Measurements from ENCODE around the gene SSC5D.

Gene SSC5D

DNA sequence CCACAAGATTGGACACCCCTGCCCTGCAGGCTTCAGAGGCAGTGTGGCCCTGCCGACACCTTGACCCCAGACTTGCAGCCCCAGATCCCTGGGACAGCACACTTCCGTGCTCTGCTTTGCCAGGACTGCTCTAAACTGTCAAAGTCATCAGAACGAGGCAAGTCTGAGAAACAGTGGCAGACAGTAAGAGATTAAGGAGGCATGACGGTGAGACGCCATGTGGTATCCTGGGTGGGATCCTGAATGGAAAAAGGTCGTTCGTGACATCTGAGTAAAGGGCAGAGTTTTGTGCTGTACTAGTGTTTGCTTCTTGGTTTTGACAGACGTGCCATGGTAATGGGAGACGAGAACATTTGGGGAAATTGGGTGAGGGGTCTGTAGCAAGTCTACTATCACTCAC is 78.6 kb downstream of the SSC5D start:
- TF ChIP-seq GATA1 (IDR thresholded peaks at IDR 0.05; ENCODE audit: low read depth, low read length), result no peak
- TF ChIP-seq POLR2A (IDR thresholded peaks at IDR 0.05; ENCODE audit: low read length), result no peak
- no peak for DNase-seq

- no peak for DNase-seq
- TF ChIP-seq POLR2A (IDR thresholded peaks at IDR 0.05; ENCODE audit: low read length) (no peak), GATA1 (IDR thresholded peaks at IDR 0.05; ENCODE audit: low read depth, low read length) (no peak)
These were observed 79.6 kb downstream of the SSC5D start for GRCh38 chr19:55567708-55568328.

Data from erythroblast (primary cell).